ENCODE measurements around the gene CYP4F8.
"Not testable (repeated sequence)": the region's sequence is repeated elsewhere in the genome, so short reads cannot be mapped to it uniquely, and the experiment has no call there.

CYP4F8 gene

GRCh38 chr19:15614507-15615379 lies at the start of gene CYP4F8:
TSS of gene CYP4F8 (plus strand) at chr19:15615218. CDS start at chr19:15615617, 399 bp downstream.
- no peak for FAIRE-seq
- no peak for DNase-seq (ENCODE audit: extremely low spot score, insufficient read length, low read depth)

GRCh38 chr19:15570420-15570819 lies 44.6 kb upstream of the CYP4F8 start:
- no peak for FAIRE-seq

GRCh38 chr19:15575406-15575805 lies 39.6 kb upstream of the CYP4F8 start:
- FAIRE-seq, result no peak
- no peak for DNase-seq (ENCODE audit: extremely low spot score, insufficient read length, low read depth)

More at GRCh38 chr19:15570420-15570819, 44.6 kb upstream of the CYP4F8 start:
- no peak for DNase-seq (ENCODE audit: extremely low spot score, insufficient read length, low read depth)

GRCh38 chr19:15576526-15577156 lies 38.4 kb upstream of the CYP4F8 start:
- no peak for DNase-seq (ENCODE audit: extremely low spot score, insufficient read length, low read depth)
- FAIRE-seq, result no peak

GRCh38 chr19:15577184-15577771 lies 37.7 kb upstream of the CYP4F8 start:
- no peak for FAIRE-seq
- DNase-seq (ENCODE audit: extremely low spot score, insufficient read length, low read depth), result no peak

GRCh38 chr19:15583346-15583745 lies 31.7 kb upstream of the CYP4F8 start:
- no peak for FAIRE-seq
- DNase-seq (ENCODE audit: extremely low spot score, insufficient read length, low read depth), result no peak

GRCh38 chr19:15584095-15584494 lies 30.9 kb upstream of the CYP4F8 start:
- DNase-seq (ENCODE audit: extremely low spot score, insufficient read length, low read depth), result no peak
- FAIRE-seq, result no peak

GRCh38 chr19:15584541-15585115 lies 30.4 kb upstream of the CYP4F8 start:
- DNase-seq (ENCODE audit: extremely low spot score, insufficient read length, low read depth) (peak; percentile 50), FAIRE-seq (peak; percentile 74)

GRCh38 chr19:15587663-15588062 lies 27.4 kb upstream of the CYP4F8 start:
- DNase-seq (ENCODE audit: extremely low spot score, insufficient read length, low read depth) (no peak), FAIRE-seq (no peak)

GRCh38 chr19:15588265-15588664 lies 26.8 kb upstream of the CYP4F8 start:
- DNase-seq (ENCODE audit: extremely low spot score, insufficient read length, low read depth) (no peak), FAIRE-seq (no peak)

GRCh38 chr19:15589760-15590451 lies 25.1 kb upstream of the CYP4F8 start:
- FAIRE-seq, result no peak

GRCh38 chr19:15591796-15592195 lies 23.2 kb upstream of the CYP4F8 start:
- no peak for DNase-seq (ENCODE audit: extremely low spot score, insufficient read length, low read depth)
- no peak for FAIRE-seq

More at GRCh38 chr19:15589760-15590451, 25.1 kb upstream of the CYP4F8 start:
- no peak for DNase-seq (ENCODE audit: extremely low spot score, insufficient read length, low read depth)

- FAIRE-seq, result peak; percentile 38
- DNase-seq (ENCODE audit: extremely low spot score, insufficient read length, low read depth), result not testable (repeated sequence)
Measured at GRCh38 chr19:15592506-15592905, 22.5 kb upstream of the CYP4F8 start.

- not testable (repeated sequence) for DNase-seq (ENCODE audit: extremely low spot score, insufficient read length, low read depth); FAIRE-seq
Measured at GRCh38 chr19:15593766-15594165, 21.3 kb upstream of the CYP4F8 start.

GRCh38 chr19:15595069-15595468 lies 19.9 kb upstream of the CYP4F8 start:
- DNase-seq (ENCODE audit: extremely low spot score, insufficient read length, low read depth) (no peak), FAIRE-seq (no peak)

- FAIRE-seq, result not testable (repeated sequence)
Measured at GRCh38 chr19:15607978-15608925, 6.8 kb upstream of the CYP4F8 start.

GRCh38 chr19:15609261-15609660 lies 5.8 kb upstream of the CYP4F8 start:
- FAIRE-seq (no peak), DNase-seq (ENCODE audit: extremely low spot score, insufficient read length, low read depth) (no peak)

More at GRCh38 chr19:15607978-15608925, 6.8 kb upstream of the CYP4F8 start:
- DNase-seq (ENCODE audit: extremely low spot score, insufficient read length, low read depth), result not testable (repeated sequence)

GRCh38 chr19:15612342-15612741 lies 2.7 kb upstream of the CYP4F8 start:
- FAIRE-seq, result no peak
- no peak for DNase-seq (ENCODE audit: extremely low spot score, insufficient read length, low read depth)

GRCh38 chr19:15613338-15613737 lies 1.7 kb upstream of the CYP4F8 start:
- FAIRE-seq (no peak), DNase-seq (ENCODE audit: extremely low spot score, insufficient read length, low read depth) (no peak)
